Measurements from ENCODE around the gene ADAMTS19.

Gene ADAMTS19

GRCh38 chr5:129459450-129459776 lies 685 bp upstream of the ADAMTS19 start:
- WGBS, 2 donors (ENCODE audit: extremely low coverage in 2 of 2, insufficient read length in 2 of 2, insufficient replicate concordance in 1 of 2): no CpG with 5 or more reads among the region's 11 CpGs
- Histone ChIP-seq H2AK5ac (ENCODE audit: low read depth, low read length) (no peak overlapping the region), H3K36me3 (replicated peaks in 1 of 2; ENCODE audit: control insufficient read depth in 2 of 2, insufficient read depth in 2 of 2, low read length in 2 of 2) (no peaks in the 10 kb centered on the region), H3K79me1 (ENCODE audit: low read depth, low read length) (no peaks in the 10 kb centered on the region), H3K4me3 (ENCODE audit: low read length in 2 of 2) (peak overlapping the region; percentile 39 to 78), H3K18ac (ENCODE audit: low read length) (peak overlapping the region; percentile 87), H3K4ac (ENCODE audit: low read length) (no peak overlapping the region), H2AFZ (ENCODE audit: low read length) (peak overlapping the region; percentile 92), H3K27me3 (ENCODE audit: control insufficient read depth in 3 of 3, insufficient read depth in 3 of 3, low read depth in 1 of 3, low read length in 3 of 3) (peaks cover 0 to 76% (median 7%) of the 10 kb centered on the region in 3 experiments), H4K8ac (ENCODE audit: low read depth, low read length) (no peak overlapping the region), H3K9ac (ENCODE audit: low read depth, low read length, poor library complexity) (peak overlapping the region; percentile 91), H3K27ac (replicated peaks; ENCODE audit: low read length) (no peak overlapping the region), H2BK120ac (ENCODE audit: low read depth, low read length) (no peak overlapping the region), H3K4me1 (ENCODE audit: control insufficient read depth in 2 of 2, insufficient read depth in 1 of 2, low read depth in 1 of 2, low read length in 2 of 2) (peaks cover 5 to 9% of the 10 kb centered on the region in 2 donors), H3K9me3 (replicated peaks in 1 of 2; ENCODE audit: control insufficient read depth in 2 of 2, insufficient read depth in 1 of 2, low read depth in 1 of 2, low read length in 2 of 2) (no peaks in the 10 kb centered on the region), H3K23ac (ENCODE audit: low read depth, low read length, poor library complexity) (no peak overlapping the region), H3K14ac (ENCODE audit: low read length) (no peak overlapping the region), H2BK12ac (ENCODE audit: low read length) (no peak overlapping the region), H2BK15ac (ENCODE audit: low read length) (peak overlapping the region; percentile 69), H2BK5ac (ENCODE audit: low read length) (peak overlapping the region; percentile 43), H4K91ac (ENCODE audit: low read depth, low read length, poor library complexity) (no peak overlapping the region), H3K4me2 (ENCODE audit: insufficient read depth, low read length, poor library complexity, severe bottlenecking) (peak overlapping the region; percentile 87)
- DNase-seq (ENCODE audit: low spot score): peak; percentile 12

- Histone ChIP-seq H3K9me3 (replicated peaks in 1 of 2; ENCODE audit: control insufficient read depth in 2 of 2, insufficient read depth in 1 of 2, low read depth in 1 of 2, low read length in 2 of 2) (no peaks in the 10 kb centered on the region), H3K79me1 (ENCODE audit: low read depth, low read length) (no peaks in the 10 kb centered on the region), H3K36me3 (replicated peaks in 1 of 2; ENCODE audit: control insufficient read depth in 2 of 2, insufficient read depth in 2 of 2, low read length in 2 of 2) (no peaks in the 10 kb centered on the region), H3K4me2 (ENCODE audit: insufficient read depth, low read length, poor library complexity, severe bottlenecking) (peak overlapping the region; percentile 78), H2AK5ac (ENCODE audit: low read depth, low read length) (no peak overlapping the region), H2AFZ (ENCODE audit: low read length) (peak overlapping the region; percentile 92), H3K23ac (ENCODE audit: low read depth, low read length, poor library complexity) (no peak overlapping the region), H3K4ac (ENCODE audit: low read length) (no peak overlapping the region), H3K18ac (ENCODE audit: low read length) (peak overlapping the region; percentile 86), H3K4me1 (ENCODE audit: control insufficient read depth in 2 of 2, insufficient read depth in 1 of 2, low read depth in 1 of 2, low read length in 2 of 2) (peaks cover 5 to 9% of the 10 kb centered on the region in 2 donors), H2BK5ac (ENCODE audit: low read length) (no peak overlapping the region), H3K27ac (replicated peaks; ENCODE audit: low read length) (no peak overlapping the region), H2BK12ac (ENCODE audit: low read length) (no peak overlapping the region), H2BK15ac (ENCODE audit: low read length) (no peak overlapping the region), H2BK120ac (ENCODE audit: low read depth, low read length) (no peak overlapping the region), H3K27me3 (ENCODE audit: control insufficient read depth in 3 of 3, insufficient read depth in 3 of 3, low read depth in 1 of 3, low read length in 3 of 3) (peaks cover 0 to 81% (median 7%) of the 10 kb centered on the region in 3 experiments), H3K9ac (ENCODE audit: low read depth, low read length, poor library complexity) (no peak overlapping the region), H3K4me3 (ENCODE audit: low read length in 2 of 2) (peak overlapping the region; percentile 39 to 78), H4K91ac (ENCODE audit: low read depth, low read length, poor library complexity) (no peak overlapping the region), H4K8ac (ENCODE audit: low read depth, low read length) (no peak overlapping the region), H3K14ac (ENCODE audit: low read length) (no peak overlapping the region)
- DNase-seq (ENCODE audit: low spot score): no peak
- no CpG with 5 or more reads among the region's 10 CpGs for whole genome bisulfite sequencing, 2 donors (ENCODE audit: extremely low coverage in 2 of 2, insufficient read length in 2 of 2, insufficient replicate concordance in 1 of 2)
Observed at GRCh38 chr5:129460672-129460935, 506 bp downstream of the ADAMTS19 start.

DNA sequence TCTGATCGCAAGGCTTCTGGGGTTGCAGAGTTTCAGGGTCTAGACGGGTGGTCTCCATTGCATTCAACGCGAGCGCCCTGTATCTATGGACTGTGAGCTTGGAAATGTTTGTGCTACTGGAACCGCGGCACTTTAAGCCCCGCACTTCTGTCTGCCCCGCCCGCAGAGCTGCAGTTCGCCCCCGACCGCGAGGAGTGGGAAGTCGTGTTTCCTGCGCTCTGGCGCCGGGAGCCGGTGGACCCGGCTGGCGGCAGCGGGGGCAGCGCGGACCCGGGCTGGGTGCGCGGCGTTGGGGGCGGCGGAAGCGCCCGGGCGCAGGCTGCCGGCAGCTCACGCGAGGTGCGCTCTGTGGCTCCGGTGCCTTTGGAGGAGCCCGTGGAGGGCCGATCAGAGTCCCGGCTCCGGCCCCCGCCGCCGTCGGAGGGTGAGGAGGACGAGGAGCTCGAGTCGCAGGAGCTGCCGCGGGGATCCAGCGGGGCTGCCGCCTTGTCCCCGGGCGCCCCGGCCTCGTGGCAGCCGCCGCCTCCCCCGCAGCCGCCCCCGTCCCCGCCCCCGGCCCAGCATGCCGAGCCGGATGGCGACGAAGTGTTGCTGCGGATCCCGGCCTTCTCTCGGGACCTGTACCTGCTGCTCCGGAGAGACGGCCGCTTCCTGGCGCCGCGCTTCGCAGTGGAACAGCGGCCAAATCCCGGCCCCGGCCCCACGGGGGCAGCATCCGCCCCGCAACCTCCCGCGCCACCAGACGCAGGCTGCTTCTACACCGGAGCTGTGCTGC lies 1.0 kb downstream of the ADAMTS19 start:
- peak overlapping the region; percentile 39 to 78 for H3K4me3 ChIP-seq (ENCODE audit: low read length in 2 of 2)
- H3K18ac ChIP-seq (ENCODE audit: low read length): peak overlapping the region; percentile 86
- peak overlapping the region; percentile 79 for H3K9ac ChIP-seq (ENCODE audit: low read depth, low read length, poor library complexity)
- no peaks in the 10 kb centered on the region for H3K79me1 ChIP-seq (ENCODE audit: low read depth, low read length)
- no peak overlapping the region for H2BK15ac ChIP-seq (ENCODE audit: low read length)
- no peak overlapping the region for H4K91ac ChIP-seq (ENCODE audit: low read depth, low read length, poor library complexity)
- peak overlapping the region; percentile 78 for H3K4me2 ChIP-seq (ENCODE audit: insufficient read depth, low read length, poor library complexity, severe bottlenecking)
- no peak overlapping the region for H3K23ac ChIP-seq (ENCODE audit: low read depth, low read length, poor library complexity)
- WGBS, 2 donors (ENCODE audit: extremely low coverage in 2 of 2, insufficient read length in 2 of 2, insufficient replicate concordance in 1 of 2): no CpG with 5 or more reads among the region's 88 CpGs
- peaks cover 0 to 86% (median 7%) of the 10 kb centered on the region in 3 experiments for H3K27me3 ChIP-seq (ENCODE audit: control insufficient read depth in 3 of 3, insufficient read depth in 3 of 3, low read depth in 1 of 3, low read length in 3 of 3)
- no peak overlapping the region for H2BK12ac ChIP-seq (ENCODE audit: low read length)
- peak overlapping the region; percentile 3 for H3K14ac ChIP-seq (ENCODE audit: low read length)
- peaks cover 5 to 9% of the 10 kb centered on the region in 2 donors for H3K4me1 ChIP-seq (ENCODE audit: control insufficient read depth in 2 of 2, insufficient read depth in 1 of 2, low read depth in 1 of 2, low read length in 2 of 2)
- no peak overlapping the region for H4K8ac ChIP-seq (ENCODE audit: low read depth, low read length)
- H3K27ac ChIP-seq (replicated peaks; ENCODE audit: low read length): no peak overlapping the region
- peak; percentile 49 for DNase-seq (ENCODE audit: low spot score)
- H3K4ac ChIP-seq (ENCODE audit: low read length): no peak overlapping the region
- no peak overlapping the region for H2BK120ac ChIP-seq (ENCODE audit: low read depth, low read length)
- H2AK5ac ChIP-seq (ENCODE audit: low read depth, low read length): no peak overlapping the region
- peak overlapping the region; percentile 92 for H2AFZ ChIP-seq (ENCODE audit: low read length)
- no peak overlapping the region for H2BK5ac ChIP-seq (ENCODE audit: low read length)
- no peaks in the 10 kb centered on the region for H3K36me3 ChIP-seq (replicated peaks in 1 of 2; ENCODE audit: control insufficient read depth in 2 of 2, insufficient read depth in 2 of 2, low read length in 2 of 2)
- H3K9me3 ChIP-seq (replicated peaks in 1 of 2; ENCODE audit: control insufficient read depth in 2 of 2, insufficient read depth in 1 of 2, low read depth in 1 of 2, low read length in 2 of 2): no peaks in the 10 kb centered on the region

GRCh38 chr5:129461711-129462332 lies 1.7 kb downstream of the ADAMTS19 start:
- no peak overlapping the region for H3K9ac ChIP-seq (ENCODE audit: low read depth, low read length, poor library complexity)
- DNase-seq (ENCODE audit: low spot score): no peak
- H3K14ac ChIP-seq (ENCODE audit: low read length): no peak overlapping the region
- no peaks in the 10 kb centered on the region for H3K36me3 ChIP-seq (replicated peaks in 1 of 2; ENCODE audit: control insufficient read depth in 2 of 2, insufficient read depth in 2 of 2, low read length in 2 of 2)
- peaks cover 0 to 82% (median 7%) of the 10 kb centered on the region in 3 experiments for H3K27me3 ChIP-seq (ENCODE audit: control insufficient read depth in 3 of 3, insufficient read depth in 3 of 3, low read depth in 1 of 3, low read length in 3 of 3)
- peak overlapping the region; percentile 78 for H3K4me2 ChIP-seq (ENCODE audit: insufficient read depth, low read length, poor library complexity, severe bottlenecking)
- no peak overlapping the region for H3K23ac ChIP-seq (ENCODE audit: low read depth, low read length, poor library complexity)
- peak overlapping the region; percentile 92 for H2AFZ ChIP-seq (ENCODE audit: low read length)
- H2BK12ac ChIP-seq (ENCODE audit: low read length): no peak overlapping the region
- H3K18ac ChIP-seq (ENCODE audit: low read length): no peak overlapping the region
- no peak overlapping the region for H4K8ac ChIP-seq (ENCODE audit: low read depth, low read length)
- H2AK5ac ChIP-seq (ENCODE audit: low read depth, low read length): no peak overlapping the region
- no peaks in the 10 kb centered on the region for H3K9me3 ChIP-seq (replicated peaks in 1 of 2; ENCODE audit: control insufficient read depth in 2 of 2, insufficient read depth in 1 of 2, low read depth in 1 of 2, low read length in 2 of 2)
- H3K79me1 ChIP-seq (ENCODE audit: low read depth, low read length): no peaks in the 10 kb centered on the region
- H2BK120ac ChIP-seq (ENCODE audit: low read depth, low read length): no peak overlapping the region
- no peak overlapping the region for H3K4ac ChIP-seq (ENCODE audit: low read length)
- H2BK5ac ChIP-seq (ENCODE audit: low read length): no peak overlapping the region
- no peak overlapping the region for H4K91ac ChIP-seq (ENCODE audit: low read depth, low read length, poor library complexity)
- no CpG with 5 or more reads among the region's 13 CpGs for WGBS, 2 donors (ENCODE audit: extremely low coverage in 2 of 2, insufficient read length in 2 of 2, insufficient replicate concordance in 1 of 2)
- H3K4me1 ChIP-seq (ENCODE audit: control insufficient read depth in 2 of 2, insufficient read depth in 1 of 2, low read depth in 1 of 2, low read length in 2 of 2): peaks cover 5 to 9% of the 10 kb centered on the region in 2 donors
- H2BK15ac ChIP-seq (ENCODE audit: low read length): no peak overlapping the region
- peak overlapping the region in 1 of 2 donors; percentile 78 for H3K4me3 ChIP-seq (ENCODE audit: low read length in 2 of 2)
- H3K27ac ChIP-seq (replicated peaks; ENCODE audit: low read length): no peak overlapping the region
